HG02610 (cell line): Measurements from ENCODE around the gene CHADL.
"Not testable (repeated sequence)": the region's sequence is repeated elsewhere in the genome, so short reads cannot be mapped to it uniquely, and the experiment has no call there.

Experiments used
- ATAC-seq: cut with Tn5 transposase; IDR thresholded peaks from one replicate; pipeline ENCODE4 v1.9.1; 2021; ENCODE audit warnings: mild to moderate bottlenecking, moderate library complexity; ENCODE audit not compliant: unreplicated experiment

The CHADL gene

GRCh38 chr22:41197038-41197972 lies 43.4 kb downstream of the CHADL start:
- peak; percentile 50 for ATAC-seq

GRCh38 chr22:41193829-41194228 lies 46.9 kb downstream of the CHADL start:
- ATAC-seq, result no peak

- ATAC-seq, result no peak
These were observed 49.3 kb downstream of the CHADL start for GRCh38 chr22:41191467-41191866.

- ATAC-seq, result no peak
These were observed 56.1 kb downstream of the CHADL start for GRCh38 chr22:41184679-41185078.

DNA sequence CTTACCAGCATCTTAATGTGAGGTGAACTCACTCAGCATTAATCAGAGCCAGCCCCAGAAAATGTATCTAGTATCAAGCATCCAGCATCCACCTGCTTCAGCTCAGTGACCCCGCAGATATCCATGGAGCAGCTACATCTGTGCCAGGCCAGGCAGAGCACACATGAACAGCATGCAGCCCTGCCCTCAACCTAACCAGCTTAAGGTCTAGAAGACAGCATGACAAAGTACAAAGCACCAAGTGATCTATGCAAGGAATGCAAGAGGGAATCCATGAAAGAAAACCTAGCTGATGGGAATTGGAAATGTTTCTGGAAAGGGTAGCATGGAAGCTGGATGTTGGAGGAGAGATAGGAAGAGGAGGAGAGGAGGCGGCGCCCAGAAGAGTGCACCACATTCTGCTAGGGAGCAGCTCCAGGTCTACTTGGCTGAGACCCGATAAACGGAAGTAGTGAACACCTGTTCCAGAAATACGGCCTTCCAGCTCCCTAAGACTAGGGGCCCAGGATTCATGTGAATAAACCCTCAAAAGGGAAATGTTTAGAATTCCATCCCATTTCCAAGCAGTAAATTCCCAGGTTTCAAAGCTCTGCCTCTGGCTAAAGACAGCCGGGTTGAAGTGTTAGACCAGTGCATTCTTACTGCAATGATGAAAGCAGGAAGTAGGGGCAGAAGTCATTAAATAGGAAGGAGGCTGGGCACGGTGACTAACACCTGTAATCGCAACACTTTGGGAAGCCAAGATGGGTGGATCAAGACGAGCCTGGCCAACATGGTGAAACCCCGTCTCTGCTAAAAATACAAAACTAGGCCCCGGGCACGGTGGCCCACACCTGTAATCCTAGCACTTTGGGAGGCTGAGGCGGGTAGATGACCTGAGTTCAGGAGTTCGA lies 59.1 kb downstream of the CHADL start:
- ATAC-seq, result no peak

DNA sequence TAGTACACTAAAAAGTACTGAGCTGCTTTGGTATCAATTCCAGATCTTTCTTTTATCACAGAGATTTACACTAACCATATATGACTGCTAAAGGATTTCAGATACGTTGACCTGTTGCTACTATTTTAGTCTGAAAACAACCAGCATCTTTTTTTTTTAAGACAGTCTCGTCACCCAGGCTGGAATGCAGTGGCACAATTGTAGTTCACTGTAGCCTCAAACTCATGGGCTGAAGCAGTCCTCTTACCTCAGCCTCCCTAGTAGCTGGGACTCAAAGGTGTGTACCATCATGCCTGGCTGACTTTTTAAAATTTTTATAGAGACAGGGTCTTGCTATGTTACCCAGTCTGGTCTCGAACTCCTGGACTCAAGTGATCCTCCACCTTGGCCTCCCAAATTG lies 59.8 kb downstream of the CHADL start:
- no peak for ATAC-seq

GRCh38 chr22:41180362-41180761 lies 60.4 kb downstream of the CHADL start:
- ATAC-seq, result not testable (repeated sequence)
